K562 (cell line): Measurements from ENCODE around the gene HLF. TPM values are rescaled to one million over a fixed set of nuclear protein-coding genes. Genes with fewer than 3 reads are reported as not detected.

Experiments
- ATAC-seq: fragments of 200-7000 bp; cut with Tn5 transposase; 3 replicates; pipeline ENCODE4 v1.9.1; 2020; ENCODE audit warnings: moderate library complexity
- BruUV-seq: library from RNA; stranded (reverse); fragments of 400-500 nt; replicated peaks from 2 replicates; lab custom pipeline; 2021; lab: Mats Ljungman, UMichigan
- CTCF ChIA-PET: fragments of 300-600 bp; formaldehyde crosslinking; extraction: SDS; loops from one replicate; lab custom pipeline; 2021; ENCODE audit warnings: low intra/inter-chr PET ratio; lab: Yijun Ruan, JAX
- POLR2A ChIA-PET: fragments of 300-600, 350-650 bp; sonication (Branson Sonifier 250); formaldehyde crosslinking; extraction: SDS; loops from one replicate; lab custom pipeline; 2021; ENCODE audit warnings: antibody characterized with exemption, inconsistent platforms; lab: Yijun Ruan, JAX
- DNase-seq, 4 experiments: peaks; one replicate each; pipeline versions ENCODE4 v3.0.0 to v3.0.0-alpha.2; 2011 to 2018; ENCODE audit warnings: low spot score in 3 of 4, mixed read lengths in 3 of 4; ENCODE audit errors: extremely low read depth in 1 of 4
- FAIRE-seq: peaks from 2 replicates; lab custom pipeline; 2011; peaks lifted over from hg19 to GRCh38; lab: Jason Lieb, UNC
- H2AFZ ChIP-seq: 2 replicates; pipeline ENCODE4 v1.6.0; 2011; ENCODE audit warnings: low read depth, low read length, control low read depth, inconsistent platforms
- H3K27ac ChIP-seq: fragments of 200-600 bp; 3 replicates; pipeline ENCODE4 v1.8.0; 2011; ENCODE audit warnings: low read depth, mild to moderate bottlenecking, control low read depth, inconsistent platforms, low read length, moderate library complexity, mixed read lengths; ENCODE audit errors: extremely low read depth
- H3K27me3 ChIP-seq, 2 experiments: fragments of 300-600 bp in 1 of 2; 2 replicates in 1 of 2; 3 replicates in 1 of 2; pipeline versions ENCODE4 v1.6.0 to v1.8.0; 2011; ENCODE audit warnings: inconsistent platforms in 2 of 2, low read length in 2 of 2, mild to moderate bottlenecking in 1 of 2, mixed read lengths in 1 of 2, moderate library complexity in 1 of 2; ENCODE audit not compliant: control insufficient read depth in 2 of 2, insufficient read depth in 2 of 2
- H3K36me3 ChIP-seq: fragments of 300-600 bp; 3 replicates; pipeline ENCODE4 v1.8.0; 2011; ENCODE audit warnings: mild to moderate bottlenecking, low read length, inconsistent platforms; ENCODE audit not compliant: control insufficient read depth, insufficient read depth
- H3K4me1 ChIP-seq, 2 experiments: fragments of 200-600 bp in 1 of 2; replicated peaks in 1 of 2; 2 replicates in 1 of 2; 3 replicates in 1 of 2; pipeline versions ENCODE4 v1.5.1 to v1.8.0; 2011; ENCODE audit warnings: inconsistent platforms in 2 of 2, low read length in 2 of 2, mild to moderate bottlenecking in 1 of 2, mixed read lengths in 1 of 2, moderate library complexity in 1 of 2; ENCODE audit not compliant: control insufficient read depth in 2 of 2, insufficient read depth in 2 of 2
- H3K4me2 ChIP-seq: 2 replicates; pipeline ENCODE4 v1.6.1; 2011; ENCODE audit warnings: low read length, control low read depth, inconsistent platforms, mixed read lengths; ENCODE audit not compliant: insufficient read depth
- H3K4me3 ChIP-seq: fragments of 200-600 bp; sonication (generic), shearing (Covaris generic); 2 replicates; pipeline ENCODE4 v1.5.1; 2016; ENCODE audit warnings: control low read depth, inconsistent platforms
- H3K79me2 ChIP-seq: fragments of 200-600 bp; 3 replicates; pipeline ENCODE4 v1.8.0; 2011; ENCODE audit warnings: low read length, inconsistent platforms; ENCODE audit not compliant: control insufficient read depth, insufficient read depth
- H3K9ac ChIP-seq, 2 experiments: 2 replicates each; pipeline versions ENCODE4 v1.6.0 to v1.6.1; 2011; ENCODE audit warnings: low read depth in 2 of 2, low read length in 2 of 2, control low read depth in 1 of 2, inconsistent platforms in 1 of 2, mild to moderate bottlenecking in 1 of 2, mixed read lengths in 1 of 2; ENCODE audit not compliant: insufficient read depth in 1 of 2
- H3K9me1 ChIP-seq: one replicate; pipeline ENCODE4 v1.6.0; 2011; ENCODE audit warnings: inconsistent platforms, mild to moderate bottlenecking, low read length, moderate library complexity; ENCODE audit not compliant: control insufficient read depth, insufficient read depth
- H3K9me3 ChIP-seq: replicated peaks from 2 replicates; pipeline ENCODE4 v1.5.1; 2011; ENCODE audit warnings: low read depth, low read length, inconsistent platforms; ENCODE audit not compliant: control insufficient read depth, insufficient read depth
- H4K20me1 ChIP-seq: replicated peaks from 2 replicates; pipeline ENCODE4 v1.6.1; 2011; ENCODE audit warnings: low read length, inconsistent platforms, mixed read lengths; ENCODE audit not compliant: control insufficient read depth, insufficient read depth
- CBX3 ChIP-seq, 2 experiments: IDR thresholded peaks; 1 replicate in 1 of 2; 2 replicates in 1 of 2; pipeline ENCODE4 v1.6.1; 2012; ENCODE audit warnings: inconsistent platforms in 2 of 2, low read length in 2 of 2, borderline replicate concordance in 1 of 2, control low read depth in 1 of 2
- CC2D1A ChIP-seq: fragments of 450-650 bp; IDR thresholded peaks from 2 replicates; pipeline ENCODE4 v1.6.1; 2017; ENCODE audit warnings: mild to moderate bottlenecking
- CEBPB ChIP-seq: fragments of 450-650 bp; IDR thresholded peaks from 2 replicates; pipeline ENCODE4 v1.6.1; 2016; ENCODE audit warnings: missing genetic modification characterization, missing compliant biosample characterization
- CEBPG ChIP-seq, 3 experiments: fragments of 200-800 bp in 1 of 3; sonication (Bioruptor generic) in 1 of 3; sonication (generic) in 1 of 3; formaldehyde crosslinking in 1 of 3; IDR thresholded peaks in 2 of 3; conservative IDR thresholded peaks in 1 of 3; 2 replicates each; pipeline versions ENCODE4 v1.6.1 to v1.8.0; 2016 to 2022; ENCODE audit warnings: missing compliant biosample characterization in 2 of 3, missing genetic modification characterization in 2 of 3, mild to moderate bottlenecking in 1 of 3, missing genetic modification reagents in 1 of 3
- HIVEP1 ChIP-seq: fragments of 250-450 bp; sonication (Bioruptor Pico); IDR thresholded peaks from 2 replicates; pipeline ENCODE4 v1.4.0; 2020; ENCODE audit warnings: mild to moderate bottlenecking
- MTA3 ChIP-seq: fragments of 450-650 bp; formaldehyde crosslinking; IDR thresholded peaks from 2 replicates; pipeline ENCODE4 v1.6.1; 2017; ENCODE audit warnings: mild to moderate bottlenecking, borderline replicate concordance
- PCBP2 ChIP-seq: fragments of 200-400 bp; formaldehyde crosslinking; IDR thresholded peaks from 2 replicates; pipeline ENCODE4 v1.6.1; 2018; ENCODE audit warnings: low read length, low read depth, mild to moderate bottlenecking, moderate library complexity; ENCODE audit not compliant: poor library complexity, severe bottlenecking
- REST ChIP-seq, 2 experiments: fragments of 450-650 bp; formaldehyde crosslinking in 1 of 2; IDR thresholded peaks; 2 replicates each; pipeline versions ENCODE4 v1.4.0 to v1.6.1; 2014 to 2020; ENCODE audit warnings: mild to moderate bottlenecking in 2 of 2, borderline replicate concordance in 1 of 2, low read depth in 1 of 2
- TRIM24 ChIP-seq, 2 experiments: fragments of 450-650 bp; IDR thresholded peaks; 2 replicates each; pipeline ENCODE4 v1.6.1; 2016
- TRIM28 ChIP-seq: fragments of 450-650 bp; IDR thresholded peaks from 2 replicates; pipeline ENCODE4 v1.6.1; 2017
- YBX1 ChIP-seq: fragments of 450-650 bp; IDR thresholded peaks from 2 replicates; pipeline ENCODE4 v1.7.1; 2016; ENCODE audit warnings: mild to moderate bottlenecking
- ZKSCAN3 ChIP-seq: fragments of 250-450 bp; sonication (Bioruptor Pico); IDR thresholded peaks from 2 replicates; pipeline ENCODE4 v1.4.0; 2020
- in situ Hi-C: fragments of 300-500 bp; cut with MboI; formaldehyde crosslinking; loops from 4 replicates; pipeline ENCODE4 v1.15.0; 2018; ENCODE audit warnings: inconsistent platforms, mixed read lengths
- intact Hi-C: fragments of 100-400 bp; cut with micrococcal nuclease; formaldehyde crosslinking; loops from 2 replicates; pipeline ENCODE4 v1.14.2; 2022
- polyA plus RNA-seq, 8 experiments: library from polyadenylated mRNA; depleted of rRNA in 4 of 8; stranded (reverse) in 5 of 8; unstranded in 3 of 8; fragments of >200 nt; fragmentation: Nextera tagmentation in 2 of 8; fragmentation: Illumina TruSeq in 1 of 8; extraction: Ambion mirVana in 2 of 8; extraction: Trizol in 1 of 8; gene quantifications; 2 replicates each; pipeline versions ENCODE4 v1.2.1 to v1.2.3, GENCODE V29; 2011 to 2014; ENCODE audit warnings: inconsistent platforms in 1 of 8, missing spikeins in 1 of 8
- total RNA-seq, 7 experiments: library from RNA; depleted of rRNA in 6 of 7; stranded (reverse); fragments of >200 nt in 6 of 7; fragmentation: Illumina TruSeq in 2 of 7; extraction: Trizol in 2 of 7; gene quantifications; 2 replicates each; pipeline versions ENCODE4 v1.2.1 to v1.2.3, GENCODE V29; 2011 to 2021; ENCODE audit warnings: low replicate concordance in 1 of 7

Gene HLF
- total and polyA plus RNA-seq, 9 of the 15 experiments (the other 6 are each of a cell fraction or from before 2014, with no cell fraction given) = 0.03 to 0.24 (median 0.09) TPM

GRCh38 chr17:55360971-55361370 is 96.2 kb downstream of the HLF start:
- H3K9ac ChIP-seq = no peak overlapping the region
- no peaks in the 10 kb centered on the region for H3K9me1 ChIP-seq
- H3K36me3 ChIP-seq = no peaks in the 10 kb centered on the region
- no TSS peak for BruUV-seq
- H2AFZ ChIP-seq = no peak overlapping the region
- TF ChIP-seq CEBPG (CRISPR knock-in tag; IDR thresholded peaks at IDR 0.05) (no peak), CEBPG (tag; conservative IDR thresholded peaks at IDR 0.05 in 1 of 2, IDR thresholded peaks at IDR 0.05 in 1 of 2) (0 out of 4 replicates have a peak, but pooled peaks of 1 of the 2 experiments have one; percentile 31), YBX1 (no peak), TRIM28 (peak; percentile 62; the same call in 1 of the 2 replicates), CEBPB (0 out of 2 replicates have a peak, but pooled peaks have one; percentile 8), CC2D1A (no peak), REST (IDR thresholded peaks at IDR 0.05; ENCODE audit: borderline replicate concordance) (no peak), REST (CRISPR knock-in tag; IDR thresholded peaks at IDR 0.05; ENCODE audit: low read depth) (no peak), MTA3 (no peak), HIVEP1 (no peak), ZKSCAN3 (CRISPR knock-in tag) (no peak), CBX3 (IDR thresholded peaks at IDR 0.05; ENCODE audit: borderline replicate concordance in 1 of 2, low read length in 2 of 2) (peak in 1 of 2 experiments; percentile 28; a peak in 1 of 3 replicates), TRIM24 (IDR thresholded peaks at IDR 0.05) (peak in 1 of 2 experiments; percentile 57; a peak in 1 of 4 replicates), PCBP2 (no peak)
- no peak overlapping the region for H3K4me3 ChIP-seq
- no peak for ATAC-seq
- no peak for DNase-seq
- no peaks in the 10 kb centered on the region for H3K27me3 ChIP-seq
- intact Hi-C loops (no loop called here), in situ Hi-C loops (no loop called here)
- H3K27ac ChIP-seq = no peak overlapping the region
- H4K20me1 ChIP-seq = no peaks in the 10 kb centered on the region
- no peak for FAIRE-seq
- ChIA-PET CTCF (no interaction called here), POLR2A (interaction anchor here (0.5 kb wide), 1 partner anchor 13 kb away, joined by 3 read pairs; no protein-coding TSS in a partner anchor)
- no peaks in the 10 kb centered on the region; the same call in 1 of the 2 replicates for H3K9me3 ChIP-seq
- no peaks in the 10 kb centered on the region for H3K79me2 ChIP-seq
- H3K4me1 ChIP-seq = no peaks in the 10 kb centered on the region
- no peak overlapping the region for H3K4me2 ChIP-seq
